GM21360 (cell line): ENCODE results near the gene RPA3.
"Not testable (repeated sequence)": the region's sequence is repeated elsewhere in the genome, so short reads cannot be mapped to it uniquely, and the experiment has no call there.

Experiments used
- ATAC-seq: cut with Tn5 transposase; IDR thresholded peaks from one replicate; pipeline ENCODE4 v1.9.1; 2021; ENCODE audit warnings: mild to moderate bottlenecking, moderate library complexity; ENCODE audit not compliant: unreplicated experiment

The RPA3 gene

GRCh38 chr7:7695111-7695817 is 23.1 kb downstream of the RPA3 start:
- no peak for ATAC-seq

GRCh38 chr7:7694542-7694941 is 23.9 kb downstream of the RPA3 start:
- no peak for ATAC-seq

GRCh38 chr7:7693881-7694280 is 24.5 kb downstream of the RPA3 start:
- ATAC-seq, result no peak

- no peak for ATAC-seq
These were observed 29.5 kb downstream of the RPA3 start for GRCh38 chr7:7688956-7689355.

- ATAC-seq, result no peak
These were observed 30.1 kb downstream of the RPA3 start for GRCh38 chr7:7688310-7688709.

GRCh38 chr7:7687800-7688199 is 30.6 kb downstream of the RPA3 start:
- ATAC-seq, result no peak

GRCh38 chr7:7686811-7687508 is 31.4 kb downstream of the RPA3 start:
- ATAC-seq, result no peak

GRCh38 chr7:7682861-7683260 is 35.5 kb downstream of the RPA3 start:
- no peak for ATAC-seq

GRCh38 chr7:7681936-7682329 is 36.5 kb downstream of the RPA3 start:
- no peak for ATAC-seq

GRCh38 chr7:7681191-7681935 is 37.0 kb downstream of the RPA3 start:
- ATAC-seq, result no peak

GRCh38 chr7:7679640-7680039 is 38.8 kb downstream of the RPA3 start:
- not testable (repeated sequence) for ATAC-seq

- no peak for ATAC-seq
These were observed 42.7 kb downstream of the RPA3 start for GRCh38 chr7:7675686-7676085.

GRCh38 chr7:7673240-7673550 is 45.2 kb downstream of the RPA3 start:
- ATAC-seq, result no peak

- no peak for ATAC-seq
These were observed 45.7 kb downstream of the RPA3 start for GRCh38 chr7:7672545-7673239.

- ATAC-seq, result no peak
These were observed 47.0 kb downstream of the RPA3 start for GRCh38 chr7:7671361-7671760.

GRCh38 chr7:7670490-7670889 is 47.9 kb downstream of the RPA3 start:
- no peak for ATAC-seq

GRCh38 chr7:7668706-7669105 is 49.7 kb downstream of the RPA3 start:
- ATAC-seq, result no peak

- ATAC-seq, result no peak
These were observed 51.2 kb downstream of the RPA3 start for GRCh38 chr7:7667187-7667586.

GRCh38 chr7:7665031-7665430 is 53.4 kb downstream of the RPA3 start:
- no peak for ATAC-seq

- no peak for ATAC-seq
These were observed 54.1 kb downstream of the RPA3 start for GRCh38 chr7:7664291-7664690.

GRCh38 chr7:7662527-7662926 is 55.9 kb downstream of the RPA3 start:
- ATAC-seq, result no peak
